Kidney epithelial cell (primary cell): ENCODE data around the gene DHRS1. TPM values are rescaled to one million over a fixed set of nuclear protein-coding genes. Genes with fewer than 3 reads are reported as not detected.

Experiments
- DNase-seq: peaks from one replicate; pipeline ENCODE4 v3.0.0-alpha.2; 2010; ENCODE audit warnings: low read depth
- H3K27me3 ChIP-seq: 2 replicates; pipeline ENCODE4 v1.6.0; 2011; ENCODE audit warnings: low read length; ENCODE audit not compliant: control insufficient read depth, insufficient read depth
- H3K36me3 ChIP-seq: 2 replicates; pipeline ENCODE4 v1.5.1; 2011; ENCODE audit warnings: low read length; ENCODE audit not compliant: control insufficient read depth, insufficient read depth
- H3K4me3 ChIP-seq: 2 replicates; pipeline ENCODE4 v1.5.1; 2011; ENCODE audit warnings: low read depth, mild to moderate bottlenecking, control low read depth, low read length
- total RNA-seq: library from RNA; depleted of rRNA; stranded (reverse); fragments of >200 nt; gene quantifications from 2 replicates; pipeline ENCODE4 v1.2.3, GENCODE V29; 2015
- TF ChIP-seq, protein P1 (sequence below): IDR thresholded peaks from 2 replicates; pipeline ENCODE4 v1.5.1; 2011; ENCODE audit warnings: mild to moderate bottlenecking, moderate library complexity, low read length, control low read depth, inconsistent platforms; ENCODE audit not compliant: insufficient read depth, poor library complexity, severe bottlenecking

The DHRS1 gene
- total RNA-seq, 1 donor from 2014 or later = 44.9 TPM

DNA sequence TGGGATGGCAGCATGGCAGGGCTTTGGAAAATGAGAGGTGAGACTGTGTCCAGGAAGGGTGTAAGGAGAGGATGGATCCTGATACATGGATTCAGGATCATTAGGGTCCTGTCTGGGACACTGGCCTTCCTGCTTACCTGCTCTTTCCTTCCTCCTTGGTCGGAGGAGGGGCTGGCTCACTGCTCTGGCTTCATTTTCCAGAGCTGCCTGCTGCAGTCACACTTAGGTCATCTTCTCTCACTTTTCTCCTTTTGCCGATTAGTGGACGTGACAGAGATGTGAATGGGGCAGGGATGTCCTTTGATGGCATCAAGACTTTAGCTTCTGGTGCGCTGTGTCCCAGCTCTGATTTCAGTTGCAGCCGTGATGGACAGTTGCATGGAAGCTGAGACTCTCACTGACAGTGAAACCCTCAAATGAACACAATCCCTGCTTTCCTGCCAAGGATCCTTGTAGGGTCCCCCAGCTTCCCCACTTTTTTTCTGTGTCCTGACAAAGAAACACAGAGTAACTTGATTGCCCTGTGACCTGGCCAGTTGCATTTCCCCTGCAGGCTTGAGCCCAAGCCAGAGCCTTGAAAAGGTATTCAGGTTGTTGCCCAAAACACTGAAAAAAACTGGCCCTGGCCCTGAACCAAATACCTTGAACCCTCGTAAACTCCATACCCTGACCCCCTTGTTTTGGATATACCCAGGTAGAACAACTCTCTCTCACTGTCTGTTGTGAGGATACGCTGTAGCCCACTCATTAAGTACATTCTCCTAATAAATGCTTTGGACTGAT lies 9.0 kb upstream of the DHRS1 start:
- Histone ChIP-seq H3K4me3 (no peak overlapping the region), H3K27me3 (no peaks in the 10 kb centered on the region), H3K36me3 (no peaks in the 10 kb centered on the region)
- TF ChIP-seq, protein P1, sequence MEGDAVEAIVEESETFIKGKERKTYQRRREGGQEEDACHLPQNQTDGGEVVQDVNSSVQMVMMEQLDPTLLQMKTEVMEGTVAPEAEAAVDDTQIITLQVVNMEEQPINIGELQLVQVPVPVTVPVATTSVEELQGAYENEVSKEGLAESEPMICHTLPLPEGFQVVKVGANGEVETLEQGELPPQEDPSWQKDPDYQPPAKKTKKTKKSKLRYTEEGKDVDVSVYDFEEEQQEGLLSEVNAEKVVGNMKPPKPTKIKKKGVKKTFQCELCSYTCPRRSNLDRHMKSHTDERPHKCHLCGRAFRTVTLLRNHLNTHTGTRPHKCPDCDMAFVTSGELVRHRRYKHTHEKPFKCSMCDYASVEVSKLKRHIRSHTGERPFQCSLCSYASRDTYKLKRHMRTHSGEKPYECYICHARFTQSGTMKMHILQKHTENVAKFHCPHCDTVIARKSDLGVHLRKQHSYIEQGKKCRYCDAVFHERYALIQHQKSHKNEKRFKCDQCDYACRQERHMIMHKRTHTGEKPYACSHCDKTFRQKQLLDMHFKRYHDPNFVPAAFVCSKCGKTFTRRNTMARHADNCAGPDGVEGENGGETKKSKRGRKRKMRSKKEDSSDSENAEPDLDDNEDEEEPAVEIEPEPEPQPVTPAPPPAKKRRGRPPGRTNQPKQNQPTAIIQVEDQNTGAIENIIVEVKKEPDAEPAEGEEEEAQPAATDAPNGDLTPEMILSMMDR = no peak
- DNase-seq = no peak

DNA sequence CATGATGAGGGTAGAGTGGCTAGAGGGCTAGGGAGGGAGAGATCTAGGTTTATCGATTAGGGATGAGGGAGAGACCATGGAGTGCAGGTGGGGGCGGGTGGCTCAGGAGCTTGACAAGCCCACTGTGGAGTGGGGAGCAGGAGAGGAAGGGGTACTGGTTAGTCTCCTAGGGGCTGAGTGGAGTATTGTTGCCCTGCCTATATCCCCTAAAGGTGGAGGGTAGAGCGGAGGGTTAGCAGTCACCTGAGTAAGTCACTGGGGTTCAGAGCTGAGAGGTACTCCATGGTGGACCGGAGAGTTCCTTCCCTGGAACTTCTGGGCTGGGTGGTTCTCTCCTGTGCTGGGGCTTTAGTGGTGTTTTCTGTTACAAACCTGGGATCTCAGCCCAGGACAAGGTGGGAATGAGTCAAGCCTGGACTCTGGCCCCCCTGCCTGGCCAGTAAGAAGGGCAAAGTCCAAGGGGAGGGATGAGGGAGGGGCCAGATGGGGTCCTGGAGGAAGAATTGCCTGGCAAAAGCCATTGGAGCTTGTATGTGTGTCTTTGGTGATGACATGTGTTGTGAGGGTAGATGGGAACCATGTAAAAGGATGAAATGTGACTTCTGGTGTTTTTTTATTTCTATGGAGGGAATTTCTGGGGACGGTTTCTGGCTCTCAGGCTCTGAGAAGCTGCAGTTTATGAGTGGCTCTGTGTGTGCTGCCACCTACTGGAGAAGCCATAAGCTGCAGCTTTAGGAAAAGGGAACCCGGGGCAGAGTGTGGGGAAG lies 8.2 kb upstream of the DHRS1 start, which contains the start of gene CIDEB:
Gene CIDEB, minus strand, starts transcription at position 403 of the 767 bp plus-strand sequence. Its CDS starts 119 bp downstream, at position 284.
- Histone ChIP-seq H3K27me3 (no peaks in the 10 kb centered on the region), H3K4me3 (no peak within 1 kb of the TSS), H3K36me3 (no peaks in the 10 kb centered on the region)
- no peak for DNase-seq
- TF ChIP-seq, protein P1 = peak; percentile 96

DNA sequence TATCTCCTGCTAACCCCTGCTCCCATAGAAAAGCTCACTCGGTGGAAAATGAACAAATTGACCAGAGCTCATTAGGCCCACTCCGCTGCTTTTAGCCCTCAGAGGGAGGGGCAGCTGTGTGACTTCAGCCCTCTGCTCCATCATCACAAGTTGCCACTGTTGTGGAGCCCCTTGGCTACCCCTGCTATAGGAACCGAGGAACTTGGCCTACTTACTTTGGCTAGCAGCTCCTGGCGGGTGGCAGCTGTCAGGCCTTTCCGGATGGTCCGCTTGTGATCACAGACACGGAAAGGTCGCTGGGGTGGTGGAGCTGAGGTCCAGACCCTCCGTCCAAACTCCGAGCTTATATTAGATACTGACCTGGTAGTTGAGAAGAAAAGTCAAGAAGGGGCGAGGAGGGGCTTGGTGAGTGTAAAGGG lies 7.6 kb upstream of the DHRS1 start:
- no peaks in the 10 kb centered on the region for H3K27me3 ChIP-seq
- no peaks in the 10 kb centered on the region for H3K36me3 ChIP-seq
- TF ChIP-seq, protein P1 = no peak
- H3K4me3 ChIP-seq = no peak overlapping the region
- no peak for DNase-seq

DNA sequence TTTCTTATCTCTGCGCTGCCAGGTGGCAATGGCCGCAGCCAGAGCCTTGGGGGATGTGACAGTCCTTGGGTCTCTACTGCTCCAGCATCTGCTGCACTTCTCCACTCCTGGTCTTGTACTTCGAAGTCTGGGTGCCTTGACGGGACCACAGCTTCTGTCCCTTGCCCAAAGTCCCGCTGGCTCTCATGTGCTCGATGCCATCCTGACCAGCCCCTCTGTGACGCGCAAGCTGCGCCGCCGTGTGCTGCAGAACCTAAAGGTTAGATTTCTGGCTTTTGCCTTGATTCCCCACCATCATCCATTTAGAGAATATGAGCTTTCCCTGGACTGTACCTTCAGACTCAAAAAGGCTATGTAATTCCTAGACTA lies 4.4 kb upstream of the DHRS1 start:
- H3K27me3 ChIP-seq = no peaks in the 10 kb centered on the region

DNA sequence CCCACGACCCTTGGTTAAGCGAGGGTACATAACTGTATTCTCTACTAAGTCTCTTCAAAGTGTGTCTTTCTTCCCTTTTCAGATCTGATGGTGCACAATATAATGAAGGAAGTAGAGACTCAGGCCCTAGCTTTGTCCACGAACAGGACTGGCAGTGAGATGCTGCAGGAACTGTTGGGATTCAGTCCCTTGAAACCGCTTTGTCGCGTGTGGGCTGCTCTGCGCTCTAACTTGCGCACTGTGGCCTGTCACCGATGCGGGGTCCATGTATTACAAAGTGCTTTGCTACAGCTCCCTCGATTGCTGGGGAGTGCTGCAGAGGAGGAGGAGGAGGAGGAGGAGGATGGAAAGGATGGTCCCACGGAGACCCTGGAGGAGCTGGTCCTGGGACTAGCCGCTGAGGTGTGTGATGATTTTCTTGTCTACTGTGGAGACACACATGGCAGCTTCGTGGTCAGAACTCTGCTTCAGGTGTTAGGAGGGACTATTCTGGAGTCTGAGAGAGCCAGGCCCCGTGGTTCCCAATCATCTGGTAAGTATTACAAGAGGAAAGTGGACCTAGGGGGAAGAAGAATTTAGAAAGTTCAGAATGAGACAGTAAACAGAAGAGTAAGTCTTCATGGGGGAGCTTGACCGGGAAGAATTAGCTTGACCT lies 873 bp upstream of the DHRS1 start:
- Histone ChIP-seq H3K36me3 (peaks cover 1% of the 10 kb centered on the region), H3K27me3 (no peaks in the 10 kb centered on the region), H3K4me3 (peak overlapping the region; percentile 94)
- TF ChIP-seq, protein P1 = no peak
- no peak for DNase-seq

More for the DNA sequence above, 4.4 kb upstream of the DHRS1 start:
- TF ChIP-seq, protein P1 = no peak
- no peak overlapping the region for H3K4me3 ChIP-seq
- no peak for DNase-seq
- H3K36me3 ChIP-seq = peaks cover 1% of the 10 kb centered on the region
